H9 (cell line): ENCODE data around the gene NOD1. TPM values are rescaled to one million over a fixed set of nuclear protein-coding genes. Genes with fewer than 3 reads are reported as not detected.

Source experiments
- DNase-seq: peaks from one replicate; pipeline ENCODE4 v3.0.0-alpha.2; 2017
- H2AFZ ChIP-seq: one replicate; pipeline ENCODE4 v1.6.1; 2013; ENCODE audit warnings: mild to moderate bottlenecking, low read length, control low read depth, moderate library complexity
- H2AK5ac ChIP-seq: 2 replicates; pipeline ENCODE4 v1.6.1; 2013; ENCODE audit warnings: low read length, control low read depth, mixed read lengths; ENCODE audit not compliant: insufficient read length
- H2BK120ac ChIP-seq: one replicate; pipeline ENCODE4 v1.6.1; 2013; ENCODE audit warnings: low read depth, mild to moderate bottlenecking, low read length, control low read depth, inconsistent platforms; ENCODE audit not compliant: poor library complexity, severe bottlenecking
- H2BK12ac ChIP-seq: 2 replicates; pipeline ENCODE4 v1.6.1; 2013; ENCODE audit warnings: low read length, control low read depth, mixed read lengths, low read depth; ENCODE audit not compliant: insufficient read length
- H2BK15ac ChIP-seq: 2 replicates; pipeline ENCODE4 v1.6.1; 2013; ENCODE audit warnings: low read depth, low read length, control low read depth
- H2BK20ac ChIP-seq: one replicate; pipeline ENCODE4 v1.6.1; 2013; ENCODE audit warnings: low read depth, mild to moderate bottlenecking, low read length, control low read depth, inconsistent platforms; ENCODE audit not compliant: poor library complexity, severe bottlenecking
- H2BK5ac ChIP-seq: 2 replicates; pipeline ENCODE4 v1.6.1; 2013; ENCODE audit warnings: low read length, control low read depth, mixed read lengths; ENCODE audit not compliant: insufficient read length
- H3K14ac ChIP-seq: 2 replicates; pipeline ENCODE4 v1.6.1; 2013; ENCODE audit warnings: low read length, control low read depth; ENCODE audit not compliant: insufficient read depth
- H3K18ac ChIP-seq: 2 replicates; pipeline ENCODE4 v1.6.1; 2013; ENCODE audit warnings: low read depth, mild to moderate bottlenecking, mixed read lengths, low read length, control low read depth; ENCODE audit not compliant: insufficient read length
- H3K23ac ChIP-seq: 2 replicates; pipeline ENCODE4 v1.6.1; 2013; ENCODE audit warnings: low read length, control low read depth, mixed read lengths, low read depth; ENCODE audit not compliant: insufficient read length
- H3K23me2 ChIP-seq: 2 replicates; pipeline ENCODE4 v1.6.1; 2013; ENCODE audit warnings: low read depth, mild to moderate bottlenecking, mixed read lengths, low read length, control low read depth; ENCODE audit not compliant: insufficient read length, poor library complexity, severe bottlenecking
- H3K27ac ChIP-seq: 2 replicates; pipeline ENCODE4 v1.5.1; 2013; ENCODE audit warnings: low read length, control low read depth, mixed read lengths, low read depth; ENCODE audit not compliant: insufficient read length
- H3K27me3 ChIP-seq: 2 replicates; pipeline ENCODE4 v1.6.1; 2013; ENCODE audit warnings: low read length, control low read depth, inconsistent platforms; ENCODE audit not compliant: insufficient read depth
- H3K4ac ChIP-seq: 2 replicates; pipeline ENCODE4 v1.6.1; 2013; ENCODE audit warnings: low read depth, mild to moderate bottlenecking, control low read depth, inconsistent platforms, low read length, moderate library complexity
- H3K4me1 ChIP-seq: 2 replicates; pipeline ENCODE4 v1.6.1; 2013; ENCODE audit warnings: low read length, control low read depth, inconsistent platforms; ENCODE audit not compliant: insufficient read depth
- H3K4me2 ChIP-seq: 2 replicates; pipeline ENCODE4 v1.6.1; 2013; ENCODE audit warnings: low read length, control low read depth, mixed read lengths; ENCODE audit not compliant: insufficient read length, insufficient read depth
- H3K56ac ChIP-seq: 2 replicates; pipeline ENCODE4 v1.6.1; 2013; ENCODE audit warnings: low read depth, mild to moderate bottlenecking, mixed read lengths, low read length, control low read depth; ENCODE audit not compliant: insufficient read length
- H3K79me1 ChIP-seq: 2 replicates; pipeline ENCODE4 v1.6.1; 2013; ENCODE audit warnings: low read depth, mild to moderate bottlenecking, moderate library complexity, low read length, control low read depth, inconsistent platforms; ENCODE audit not compliant: insufficient read depth, poor library complexity, severe bottlenecking
- H3K79me2 ChIP-seq: 2 replicates; pipeline ENCODE4 v1.6.1; 2013; ENCODE audit warnings: low read length, control low read depth, inconsistent platforms; ENCODE audit not compliant: insufficient read depth
- H3K9ac ChIP-seq: 2 replicates; pipeline ENCODE4 v1.6.1; 2013; ENCODE audit warnings: low read length, control low read depth, mixed read lengths; ENCODE audit not compliant: insufficient read length; ENCODE audit errors: extremely low read depth
- H3K9me3 ChIP-seq: one replicate; pipeline ENCODE4 v1.6.1; 2013; ENCODE audit warnings: low read depth, low read length, inconsistent platforms; ENCODE audit not compliant: control insufficient read depth
- H3T11ph ChIP-seq: one replicate; pipeline ENCODE4 v1.6.1; 2013; ENCODE audit warnings: mild to moderate bottlenecking, low read length, control low read depth, inconsistent platforms
- H4K20me1 ChIP-seq: one replicate; pipeline ENCODE4 v1.6.1; 2013; ENCODE audit not compliant: control insufficient read depth, insufficient read length, insufficient read depth
- H4K5ac ChIP-seq: 2 replicates; pipeline ENCODE4 v1.6.1; 2013; ENCODE audit warnings: low read depth, mild to moderate bottlenecking, mixed read lengths, low read length, control low read depth; ENCODE audit not compliant: insufficient read length
- H4K8ac ChIP-seq: replicated peaks from 2 replicates; pipeline ENCODE4 v1.6.1; 2013; ENCODE audit warnings: low read length, control low read depth, mixed read lengths, low read depth; ENCODE audit not compliant: insufficient read length
- H4K91ac ChIP-seq: 2 replicates; pipeline ENCODE4 v1.6.1; 2013; ENCODE audit warnings: low read depth, mild to moderate bottlenecking, moderate library complexity, mixed read lengths, low read length, control low read depth; ENCODE audit not compliant: insufficient read length
- H3K27ac Mint-ChIP-seq, 3 experiments: 2 replicates in 2 of 3; 3 replicates in 1 of 3; pipeline ENCODE4 v1.8.0; 2020 to 2021; ENCODE audit warnings: mixed read lengths in 3 of 3, mild to moderate bottlenecking in 1 of 3, moderate library complexity in 1 of 3
- H3K27me3 Mint-ChIP-seq: 2 replicates; pipeline ENCODE4 v1.8.0; 2021; ENCODE audit warnings: low read depth, mild to moderate bottlenecking, moderate library complexity, mixed read lengths
- H3K36me3 Mint-ChIP-seq, 3 experiments: 2 replicates in 2 of 3; 3 replicates in 1 of 3; pipeline ENCODE4 v1.8.0; 2020 to 2021; ENCODE audit warnings: low read depth in 3 of 3, mixed read lengths in 3 of 3; ENCODE audit not compliant: insufficient read depth in 1 of 3
- H3K4me1 Mint-ChIP-seq, 2 experiments: 2 replicates each; pipeline ENCODE4 v1.8.0; 2020; ENCODE audit warnings: mixed read lengths in 2 of 2
- H3K4me3 Mint-ChIP-seq, 2 experiments: 2 replicates in 1 of 2; 3 replicates in 1 of 2; pipeline ENCODE4 v1.8.0; 2020 to 2021; ENCODE audit warnings: mild to moderate bottlenecking in 2 of 2, mixed read lengths in 2 of 2, moderate library complexity in 1 of 2
- H3K9me3 Mint-ChIP-seq, 2 experiments: 2 replicates in 1 of 2; 3 replicates in 1 of 2; pipeline ENCODE4 v1.8.0; 2020; ENCODE audit warnings: mild to moderate bottlenecking in 2 of 2, mixed read lengths in 2 of 2, moderate library complexity in 1 of 2
- WGBS: extraction: QIAGEN DNeasy Blood & Tissue Kit; methylation state at CpG from one replicate; pipeline ENCODE4 v1.1.7; 2013; ENCODE audit warnings: missing lambda C conversion rate, low lambda C conversion rate, mixed read lengths; ENCODE audit not compliant: insufficient read length; ENCODE audit errors: extremely low coverage; 5-methylcytosine and 5-hydroxymethylcytosine counted together
- total RNA-seq: library from RNA; stranded (reverse); gene quantifications from 2 replicates; pipeline ENCODE4 v1.2.1, GENCODE V29; 2021
- TF ChIP-seq, protein P1 (sequence below): fragments of 200-600 bp; sonication (generic); conservative IDR thresholded peaks from 3 replicates; pipeline ENCODE4 v1.8.0; 2021; ENCODE audit warnings: antibody characterized with exemption, mild to moderate bottlenecking

The NOD1 gene
- total RNA-seq, 1 experiment from 2014 or later, result 5.3 TPM

DNA sequence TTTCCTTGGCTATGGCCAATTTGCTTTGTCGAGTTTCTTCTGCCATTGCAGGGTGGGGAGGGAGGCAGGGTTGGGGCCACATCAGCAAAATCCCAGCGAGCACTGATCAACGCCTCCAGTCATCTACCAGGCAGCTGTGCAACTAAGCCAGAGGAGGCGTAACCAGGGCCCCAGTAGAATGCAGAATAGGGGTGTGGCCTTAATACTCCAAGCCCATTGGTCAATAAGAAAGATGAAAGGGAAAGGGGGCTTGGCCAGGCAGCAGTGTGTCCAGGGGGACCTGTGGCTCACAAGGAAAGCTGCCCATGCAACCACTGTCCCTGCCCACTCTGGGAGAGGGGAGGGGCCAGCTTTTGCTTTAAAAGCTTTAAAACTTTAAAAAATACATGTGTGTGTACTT lies 47.6 kb upstream of the NOD1 start:
- H3K36me3 Mint-ChIP-seq, result no peaks in the 10 kb centered on the region
- H3K14ac ChIP-seq, result no peak overlapping the region
- H2BK20ac ChIP-seq, result no peak overlapping the region
- no peak overlapping the region for H3K18ac ChIP-seq
- H2AFZ ChIP-seq, result no peak overlapping the region
- no peaks in the 10 kb centered on the region for H3K23me2 ChIP-seq
- no peak overlapping the region for H2BK5ac ChIP-seq
- no peak overlapping the region for H3K9ac ChIP-seq
- H3K56ac ChIP-seq, result no peak overlapping the region
- H3K27ac ChIP-seq, result no peak overlapping the region
- H3K27me3 Mint-ChIP-seq, result peaks cover 9% of the 10 kb centered on the region
- no peak overlapping the region for H4K5ac ChIP-seq
- H4K20me1 ChIP-seq, result no peaks in the 10 kb centered on the region
- no peaks in the 10 kb centered on the region for H3K27me3 ChIP-seq
- no peaks in the 10 kb centered on the region for H3K4me1 ChIP-seq
- no peak overlapping the region for H2BK120ac ChIP-seq
- no peaks in the 10 kb centered on the region for H3K9me3 Mint-ChIP-seq
- H2BK12ac ChIP-seq, result no peak overlapping the region
- H2BK15ac ChIP-seq, result no peak overlapping the region
- no peak overlapping the region for H3K4me2 ChIP-seq
- no peak overlapping the region for H2AK5ac ChIP-seq
- H3K79me2 ChIP-seq, result no peaks in the 10 kb centered on the region
- no peaks in the 10 kb centered on the region for H3K9me3 ChIP-seq
- no peak overlapping the region; a peak in 1 of 7 replicates for H3K27ac Mint-ChIP-seq
- TF ChIP-seq, protein P1, sequence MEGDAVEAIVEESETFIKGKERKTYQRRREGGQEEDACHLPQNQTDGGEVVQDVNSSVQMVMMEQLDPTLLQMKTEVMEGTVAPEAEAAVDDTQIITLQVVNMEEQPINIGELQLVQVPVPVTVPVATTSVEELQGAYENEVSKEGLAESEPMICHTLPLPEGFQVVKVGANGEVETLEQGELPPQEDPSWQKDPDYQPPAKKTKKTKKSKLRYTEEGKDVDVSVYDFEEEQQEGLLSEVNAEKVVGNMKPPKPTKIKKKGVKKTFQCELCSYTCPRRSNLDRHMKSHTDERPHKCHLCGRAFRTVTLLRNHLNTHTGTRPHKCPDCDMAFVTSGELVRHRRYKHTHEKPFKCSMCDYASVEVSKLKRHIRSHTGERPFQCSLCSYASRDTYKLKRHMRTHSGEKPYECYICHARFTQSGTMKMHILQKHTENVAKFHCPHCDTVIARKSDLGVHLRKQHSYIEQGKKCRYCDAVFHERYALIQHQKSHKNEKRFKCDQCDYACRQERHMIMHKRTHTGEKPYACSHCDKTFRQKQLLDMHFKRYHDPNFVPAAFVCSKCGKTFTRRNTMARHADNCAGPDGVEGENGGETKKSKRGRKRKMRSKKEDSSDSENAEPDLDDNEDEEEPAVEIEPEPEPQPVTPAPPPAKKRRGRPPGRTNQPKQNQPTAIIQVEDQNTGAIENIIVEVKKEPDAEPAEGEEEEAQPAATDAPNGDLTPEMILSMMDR, result no peak
- H3K4ac ChIP-seq, result no peak overlapping the region
- no peak overlapping the region for H3K23ac ChIP-seq
- H4K91ac ChIP-seq, result no peak overlapping the region
- H3K4me3 Mint-ChIP-seq, result no peak overlapping the region
- H3K4me1 Mint-ChIP-seq, result peaks cover 8 to 10% of the 10 kb centered on the region in 2 experiments; a peak in 3 of 4 replicates
- H3T11ph ChIP-seq, result no peak overlapping the region
- H4K8ac ChIP-seq, result no peak overlapping the region
- no peaks in the 10 kb centered on the region for H3K79me1 ChIP-seq
- no CpG with 5 or more reads among the region's 4 CpGs for WGBS
- DNase-seq, result peak; percentile 45
